ENCODE data around the gene AQP2.

DNA sequence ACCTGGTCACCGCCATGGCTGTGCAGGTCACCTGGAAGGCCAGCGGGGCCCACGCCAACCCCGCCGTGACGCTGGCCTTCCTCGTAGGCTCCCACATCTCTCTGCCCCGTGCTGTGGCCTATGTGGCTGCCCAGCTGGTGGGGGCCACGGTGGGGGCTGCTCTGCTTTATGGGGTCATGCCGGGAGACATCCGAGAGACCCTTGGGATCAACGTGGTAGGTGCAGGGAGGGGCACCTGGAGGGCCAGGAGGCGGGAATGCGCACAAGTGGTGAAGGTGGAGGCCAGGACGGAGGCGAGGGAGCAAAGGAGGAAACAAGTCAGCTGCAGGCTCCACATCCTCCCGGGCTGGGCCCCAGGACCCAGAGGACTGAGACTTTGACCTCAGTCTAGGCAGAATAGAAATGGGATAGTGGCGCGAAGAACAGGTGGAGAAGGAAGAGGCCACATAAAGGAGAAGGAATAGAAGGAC is 22.9 kb downstream of the AQP2 start:
- TF ChIP-seq, protein P1, sequence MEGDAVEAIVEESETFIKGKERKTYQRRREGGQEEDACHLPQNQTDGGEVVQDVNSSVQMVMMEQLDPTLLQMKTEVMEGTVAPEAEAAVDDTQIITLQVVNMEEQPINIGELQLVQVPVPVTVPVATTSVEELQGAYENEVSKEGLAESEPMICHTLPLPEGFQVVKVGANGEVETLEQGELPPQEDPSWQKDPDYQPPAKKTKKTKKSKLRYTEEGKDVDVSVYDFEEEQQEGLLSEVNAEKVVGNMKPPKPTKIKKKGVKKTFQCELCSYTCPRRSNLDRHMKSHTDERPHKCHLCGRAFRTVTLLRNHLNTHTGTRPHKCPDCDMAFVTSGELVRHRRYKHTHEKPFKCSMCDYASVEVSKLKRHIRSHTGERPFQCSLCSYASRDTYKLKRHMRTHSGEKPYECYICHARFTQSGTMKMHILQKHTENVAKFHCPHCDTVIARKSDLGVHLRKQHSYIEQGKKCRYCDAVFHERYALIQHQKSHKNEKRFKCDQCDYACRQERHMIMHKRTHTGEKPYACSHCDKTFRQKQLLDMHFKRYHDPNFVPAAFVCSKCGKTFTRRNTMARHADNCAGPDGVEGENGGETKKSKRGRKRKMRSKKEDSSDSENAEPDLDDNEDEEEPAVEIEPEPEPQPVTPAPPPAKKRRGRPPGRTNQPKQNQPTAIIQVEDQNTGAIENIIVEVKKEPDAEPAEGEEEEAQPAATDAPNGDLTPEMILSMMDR (IDR thresholded peaks at IDR 0.05), result no peak
- TF ChIP-seq POLR2AphosphoS5 (IDR thresholded peaks at IDR 0.05), result no peak
- no peak for TF ChIP-seq POLR2A (IDR thresholded peaks at IDR 0.05)

Data from gastroesophageal sphincter (tissue), 3 donors.